ENCODE measurements around the gene KLRC1.
"Not testable (repeated sequence)": the region's sequence is repeated elsewhere in the genome, so short reads cannot be mapped to it uniquely, and the experiment has no call there.

Gene KLRC1

GRCh38 chr12:10469701-10470100 is 16.5 kb upstream of the KLRC1 start:
- Histone ChIP-seq H3K9ac (ENCODE audit: insufficient read length, low read depth) (no peak overlapping the region), H3K27me3 (ENCODE audit: insufficient read depth, insufficient read length) (no peaks in the 10 kb centered on the region), H3K4me3 (ENCODE audit: insufficient read length, low read depth) (no peak overlapping the region), H3K36me3 (ENCODE audit: insufficient read depth, insufficient read length, low read length) (no peaks in the 10 kb centered on the region), H3K4me1 (ENCODE audit: insufficient read depth, insufficient read length) (no peaks in the 10 kb centered on the region), H3K9me3 (ENCODE audit: insufficient read depth, low read length) (no peaks in the 10 kb centered on the region)
- TF ChIP-seq SUZ12 (IDR thresholded peaks at IDR 0.05; ENCODE audit: extremely low read depth, insufficient read depth, insufficient read length) (no peak), YY1 (IDR thresholded peaks at IDR 0.05; ENCODE audit: insufficient read depth, insufficient read length) (no peak), ZNF274 (IDR thresholded peaks at IDR 0.05; ENCODE audit: low read depth, low read length) (no peak)
- no peak for DNase-seq (ENCODE audit: low read depth, low spot score)

GRCh38 chr12:10466311-10466710 is 13.1 kb upstream of the KLRC1 start:
- Histone ChIP-seq H3K36me3 (ENCODE audit: insufficient read depth, insufficient read length, low read length) (no peaks in the 10 kb centered on the region), H3K27me3 (ENCODE audit: insufficient read depth, insufficient read length) (no peaks in the 10 kb centered on the region), H3K4me1 (ENCODE audit: insufficient read depth, insufficient read length) (no peaks in the 10 kb centered on the region), H3K4me3 (ENCODE audit: insufficient read length, low read depth) (no peak overlapping the region), H3K9me3 (ENCODE audit: insufficient read depth, low read length) (no peaks in the 10 kb centered on the region), H3K9ac (ENCODE audit: insufficient read length, low read depth) (no peak overlapping the region)
- TF ChIP-seq SUZ12 (IDR thresholded peaks at IDR 0.05; ENCODE audit: extremely low read depth, insufficient read depth, insufficient read length) (no peak), YY1 (IDR thresholded peaks at IDR 0.05; ENCODE audit: insufficient read depth, insufficient read length) (no peak), ZNF274 (IDR thresholded peaks at IDR 0.05; ENCODE audit: low read depth, low read length) (no peak)
- DNase-seq (ENCODE audit: low read depth, low spot score) = no peak

DNA sequence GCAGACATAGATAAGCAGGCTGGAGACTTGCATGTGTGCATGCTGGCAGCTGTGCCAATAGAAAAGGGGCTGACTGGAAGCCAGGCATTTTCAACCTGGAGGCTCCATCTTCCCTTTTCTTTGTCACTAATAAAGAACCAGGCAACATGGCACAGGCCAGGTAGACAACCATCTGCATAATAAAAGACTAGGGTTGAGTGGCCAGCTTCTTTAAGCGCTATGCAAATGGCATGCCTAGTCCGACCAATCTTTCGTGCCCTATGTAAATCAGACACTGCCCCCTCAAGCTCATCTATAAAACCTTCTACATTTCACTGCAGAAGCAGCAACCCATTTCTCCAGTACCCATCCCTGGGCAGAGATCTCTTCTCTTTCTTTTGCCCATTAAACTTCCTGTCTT is 4.6 kb upstream of the KLRC1 start:
- H3K4me1 ChIP-seq (ENCODE audit: insufficient read depth, insufficient read length) = no peaks in the 10 kb centered on the region
- TF ChIP-seq YY1 (IDR thresholded peaks at IDR 0.05; ENCODE audit: insufficient read depth, insufficient read length) (peak; percentile 26), SUZ12 (IDR thresholded peaks at IDR 0.05; ENCODE audit: extremely low read depth, insufficient read depth, insufficient read length) (no peak), ZNF274 (IDR thresholded peaks at IDR 0.05; ENCODE audit: low read depth, low read length) (no peak)
- no peak overlapping the region for H3K4me3 ChIP-seq (ENCODE audit: insufficient read length, low read depth)
- no peak overlapping the region for H3K9ac ChIP-seq (ENCODE audit: insufficient read length, low read depth)
- DNase-seq (ENCODE audit: low read depth, low spot score) = peak; percentile 88
- no peaks in the 10 kb centered on the region for H3K36me3 ChIP-seq (ENCODE audit: insufficient read depth, insufficient read length, low read length)
- peaks cover 25% of the 10 kb centered on the region for H3K9me3 ChIP-seq (ENCODE audit: insufficient read depth, low read length)
- H3K27me3 ChIP-seq (ENCODE audit: insufficient read depth, insufficient read length) = no peaks in the 10 kb centered on the region

DNA sequence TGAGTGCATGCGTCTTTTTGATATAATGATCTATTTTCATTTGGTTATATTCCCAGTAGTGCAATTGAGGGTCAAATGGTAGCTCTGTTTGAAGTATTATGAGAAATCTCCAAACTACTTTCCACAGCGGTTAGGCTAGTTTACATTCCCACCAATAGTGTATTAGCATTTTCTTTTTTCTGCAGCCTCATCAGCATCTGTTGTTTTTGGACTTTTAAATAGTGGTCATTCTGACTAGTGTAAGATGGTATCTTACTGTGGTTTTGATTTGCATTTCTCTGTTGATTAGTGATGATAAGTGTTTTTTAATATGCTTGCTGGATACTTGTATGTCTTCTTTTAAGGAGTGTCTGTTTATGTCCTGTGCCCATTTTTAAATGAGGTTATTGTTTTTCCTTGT is 3.7 kb upstream of the KLRC1 start:
- TF ChIP-seq SUZ12 (IDR thresholded peaks at IDR 0.05; ENCODE audit: extremely low read depth, insufficient read depth, insufficient read length) (no peak), ZNF274 (IDR thresholded peaks at IDR 0.05; ENCODE audit: low read depth, low read length) (no peak), YY1 (IDR thresholded peaks at IDR 0.05; ENCODE audit: insufficient read depth, insufficient read length) (no peak)
- Histone ChIP-seq H3K36me3 (ENCODE audit: insufficient read depth, insufficient read length, low read length) (no peaks in the 10 kb centered on the region), H3K9me3 (ENCODE audit: insufficient read depth, low read length) (peaks cover 25% of the 10 kb centered on the region), H3K9ac (ENCODE audit: insufficient read length, low read depth) (no peak overlapping the region), H3K27me3 (ENCODE audit: insufficient read depth, insufficient read length) (no peaks in the 10 kb centered on the region), H3K4me3 (ENCODE audit: insufficient read length, low read depth) (no peak overlapping the region), H3K4me1 (ENCODE audit: insufficient read depth, insufficient read length) (no peaks in the 10 kb centered on the region)
- no peak for DNase-seq (ENCODE audit: low read depth, low spot score)

DNA sequence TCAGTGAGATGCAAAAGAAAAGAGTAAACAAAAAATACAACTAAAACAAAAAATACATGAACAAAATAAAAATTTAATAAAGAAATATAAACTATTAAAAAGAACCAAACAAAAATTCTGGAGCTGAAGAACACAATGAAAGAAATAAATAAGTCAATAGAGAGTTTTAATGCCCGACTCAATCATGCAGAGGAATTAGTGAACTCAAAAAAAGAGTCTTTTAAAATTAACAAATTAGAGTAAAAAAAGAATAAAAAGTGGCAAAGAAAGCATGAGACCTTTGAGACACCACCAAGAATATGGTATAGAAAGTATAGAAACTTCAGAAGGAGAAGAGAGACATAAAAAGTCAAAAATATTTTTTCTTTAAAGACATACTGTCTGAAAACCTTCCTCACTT is 2.6 kb upstream of the KLRC1 start:
- no peak for TF ChIP-seq SUZ12 (IDR thresholded peaks at IDR 0.05; ENCODE audit: extremely low read depth, insufficient read depth, insufficient read length)
- TF ChIP-seq ZNF274 (IDR thresholded peaks at IDR 0.05; ENCODE audit: low read depth, low read length) = no peak
- no peak for TF ChIP-seq YY1 (IDR thresholded peaks at IDR 0.05; ENCODE audit: insufficient read depth, insufficient read length)
- H3K9ac ChIP-seq (ENCODE audit: insufficient read length, low read depth) = no peak overlapping the region
- peaks cover 25% of the 10 kb centered on the region for H3K9me3 ChIP-seq (ENCODE audit: insufficient read depth, low read length)

DNA sequence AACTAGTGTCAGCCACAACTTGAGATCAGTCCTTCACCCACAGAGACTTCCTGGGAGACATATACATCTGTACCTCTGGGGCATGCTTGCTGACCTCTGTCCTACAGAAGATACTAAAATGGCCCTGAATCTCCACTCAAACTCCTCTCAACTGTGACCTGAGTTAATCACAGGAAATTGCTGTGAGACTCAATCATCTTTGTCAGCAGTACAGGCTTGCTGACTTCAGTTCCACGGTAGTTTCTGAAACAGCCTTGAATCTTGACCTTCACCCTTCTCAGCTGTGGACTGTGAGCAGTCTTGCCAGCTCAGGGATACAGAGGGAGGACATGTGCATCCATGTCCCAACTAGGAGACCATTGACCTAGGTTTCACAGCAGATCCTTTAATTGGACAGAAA is 1.4 kb upstream of the KLRC1 start:
- TF ChIP-seq SUZ12 (IDR thresholded peaks at IDR 0.05; ENCODE audit: extremely low read depth, insufficient read depth, insufficient read length) = no peak
- no peak for TF ChIP-seq YY1 (IDR thresholded peaks at IDR 0.05; ENCODE audit: insufficient read depth, insufficient read length)
- TF ChIP-seq ZNF274 (IDR thresholded peaks at IDR 0.05; ENCODE audit: low read depth, low read length) = no peak
- no peak overlapping the region for H3K9ac ChIP-seq (ENCODE audit: insufficient read length, low read depth)
- no peaks in the 10 kb centered on the region for H3K36me3 ChIP-seq (ENCODE audit: insufficient read depth, insufficient read length, low read length)
- peaks cover 25% of the 10 kb centered on the region for H3K9me3 ChIP-seq (ENCODE audit: insufficient read depth, low read length)
- H3K4me3 ChIP-seq (ENCODE audit: insufficient read length, low read depth) = no peak overlapping the region
- no peaks in the 10 kb centered on the region for H3K27me3 ChIP-seq (ENCODE audit: insufficient read depth, insufficient read length)
- H3K4me1 ChIP-seq (ENCODE audit: insufficient read depth, insufficient read length) = no peaks in the 10 kb centered on the region
- DNase-seq (ENCODE audit: low read depth, low spot score) = no peak

More for the DNA sequence above, 2.6 kb upstream of the KLRC1 start:
- H3K4me1 ChIP-seq (ENCODE audit: insufficient read depth, insufficient read length) = no peaks in the 10 kb centered on the region
- H3K36me3 ChIP-seq (ENCODE audit: insufficient read depth, insufficient read length, low read length) = no peaks in the 10 kb centered on the region
- no peak for DNase-seq (ENCODE audit: low read depth, low spot score)
- H3K27me3 ChIP-seq (ENCODE audit: insufficient read depth, insufficient read length) = no peaks in the 10 kb centered on the region
- H3K4me3 ChIP-seq (ENCODE audit: insufficient read length, low read depth) = no peak overlapping the region

DNA sequence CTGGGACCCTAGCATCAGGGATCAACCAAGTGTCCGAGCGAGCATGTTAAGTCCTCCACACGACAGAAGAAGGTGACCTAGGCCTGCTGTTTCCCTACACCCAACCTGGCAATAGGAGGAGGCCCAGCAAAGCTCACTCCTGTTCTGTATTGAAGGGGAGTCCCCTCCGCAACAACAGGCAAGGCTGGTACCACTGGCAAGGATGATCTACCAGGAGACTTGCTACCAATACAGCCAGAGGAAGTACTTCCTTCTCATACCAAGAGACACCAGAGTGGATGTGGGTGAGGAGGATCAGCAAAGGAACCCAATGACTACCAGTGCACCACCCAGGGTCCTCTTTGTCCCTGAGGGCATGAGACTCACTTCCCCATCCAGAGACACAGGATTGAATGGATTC is 4.9 kb downstream of the KLRC1 start:
- no peaks in the 10 kb centered on the region for H3K27me3 ChIP-seq (ENCODE audit: insufficient read depth, insufficient read length)
- no peak for DNase-seq (ENCODE audit: low read depth, low spot score)
- no peak overlapping the region for H3K4me3 ChIP-seq (ENCODE audit: insufficient read length, low read depth)
- no peaks in the 10 kb centered on the region; the same call in 1 of the 2 replicates for H3K9me3 ChIP-seq (ENCODE audit: insufficient read depth, low read length)
- TF ChIP-seq ZNF274 (IDR thresholded peaks at IDR 0.05; ENCODE audit: low read depth, low read length) (no peak), YY1 (IDR thresholded peaks at IDR 0.05; ENCODE audit: insufficient read depth, insufficient read length) (no peak), SUZ12 (IDR thresholded peaks at IDR 0.05; ENCODE audit: extremely low read depth, insufficient read depth, insufficient read length) (no peak)
- H3K9ac ChIP-seq (ENCODE audit: insufficient read length, low read depth) = no peak overlapping the region
- H3K36me3 ChIP-seq (ENCODE audit: insufficient read depth, insufficient read length, low read length) = no peaks in the 10 kb centered on the region
- no peaks in the 10 kb centered on the region for H3K4me1 ChIP-seq (ENCODE audit: insufficient read depth, insufficient read length)

- H3K27me3 ChIP-seq (ENCODE audit: insufficient read depth, insufficient read length); H3K9ac ChIP-seq (ENCODE audit: insufficient read length, low read depth); DNase-seq (ENCODE audit: low read depth, low spot score); H3K4me1 ChIP-seq (ENCODE audit: insufficient read depth, insufficient read length); H3K4me3 ChIP-seq (ENCODE audit: insufficient read length, low read depth); H3K9me3 ChIP-seq (ENCODE audit: insufficient read depth, low read length); H3K36me3 ChIP-seq (ENCODE audit: insufficient read depth, insufficient read length, low read length): not testable (repeated sequence)
These were observed 7.1 kb downstream of the KLRC1 start for GRCh38 chr12:10446052-10446451.

DNA sequence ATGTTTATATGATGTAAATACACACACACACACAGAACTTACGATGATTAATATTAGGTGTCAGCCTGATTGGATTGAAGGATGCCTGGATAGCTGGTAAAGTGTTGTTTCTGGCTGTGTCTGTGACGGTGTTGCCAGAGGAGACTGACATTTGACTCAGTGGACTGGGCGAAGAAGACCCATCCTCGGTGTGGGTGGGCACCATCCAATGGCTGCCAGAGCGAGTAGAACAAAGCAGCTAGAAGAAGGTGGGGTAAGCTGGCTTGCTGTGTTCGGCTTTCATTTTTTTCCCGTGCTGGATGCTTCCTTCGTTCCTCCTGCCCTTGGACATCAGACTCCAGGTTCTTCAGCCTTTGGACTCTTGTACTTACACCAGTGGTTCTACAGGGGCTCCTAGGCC is 12.0 kb downstream of the KLRC1 start:
- H3K9ac ChIP-seq (ENCODE audit: insufficient read length, low read depth); H3K4me1 ChIP-seq (ENCODE audit: insufficient read depth, insufficient read length); H3K9me3 ChIP-seq (ENCODE audit: insufficient read depth, low read length); H3K4me3 ChIP-seq (ENCODE audit: insufficient read length, low read depth); H3K27me3 ChIP-seq (ENCODE audit: insufficient read depth, insufficient read length); DNase-seq (ENCODE audit: low read depth, low spot score); H3K36me3 ChIP-seq (ENCODE audit: insufficient read depth, insufficient read length, low read length): not testable (repeated sequence)

DNA sequence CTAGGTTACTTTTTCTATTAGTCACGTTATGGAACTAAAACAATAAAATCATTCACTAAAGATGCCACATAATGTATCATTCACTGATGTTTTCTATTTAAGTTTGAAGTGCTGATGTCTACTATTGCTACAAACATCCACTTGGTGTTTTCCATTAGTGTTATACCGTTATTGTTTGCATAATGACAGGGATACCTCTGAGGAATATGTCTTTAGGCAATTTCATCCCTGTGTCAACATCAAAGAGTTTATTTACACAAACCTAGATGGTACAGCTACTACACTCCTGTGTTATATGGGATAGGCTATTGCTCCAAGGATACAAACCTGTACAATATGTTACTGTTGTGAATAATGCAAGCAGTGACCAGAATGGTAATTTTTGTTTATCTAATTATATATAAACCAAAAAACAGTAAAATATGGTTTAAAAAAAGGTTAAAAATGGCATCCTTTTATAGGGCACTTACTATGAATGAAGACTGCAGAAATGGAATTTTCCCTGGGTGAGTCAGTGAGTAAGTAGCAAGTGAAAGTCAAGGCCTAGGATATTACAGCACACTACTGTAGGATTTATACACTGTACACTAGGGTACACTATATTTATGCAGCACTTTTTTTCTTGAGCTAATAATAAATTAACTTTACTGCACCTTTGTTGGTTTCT is 13.4 kb downstream of the KLRC1 start:
- H3K27me3 ChIP-seq (ENCODE audit: insufficient read depth, insufficient read length); H3K9me3 ChIP-seq (ENCODE audit: insufficient read depth, low read length); H3K36me3 ChIP-seq (ENCODE audit: insufficient read depth, insufficient read length, low read length); H3K4me3 ChIP-seq (ENCODE audit: insufficient read length, low read depth); DNase-seq (ENCODE audit: low read depth, low spot score); H3K9ac ChIP-seq (ENCODE audit: insufficient read length, low read depth); H3K4me1 ChIP-seq (ENCODE audit: insufficient read depth, insufficient read length): not testable (repeated sequence)
